HUDEP-2 (cell line): Measurements from ENCODE around the gene PHF14.

Experiments used
- DNase-seq, 76 experiments: peaks; one replicate each; lab custom pipeline; 2025; ENCODE audit not compliant: unreplicated experiment in 76 of 76; lab: John Stamatoyannopoulos, UW

Gene PHF14

DNA sequence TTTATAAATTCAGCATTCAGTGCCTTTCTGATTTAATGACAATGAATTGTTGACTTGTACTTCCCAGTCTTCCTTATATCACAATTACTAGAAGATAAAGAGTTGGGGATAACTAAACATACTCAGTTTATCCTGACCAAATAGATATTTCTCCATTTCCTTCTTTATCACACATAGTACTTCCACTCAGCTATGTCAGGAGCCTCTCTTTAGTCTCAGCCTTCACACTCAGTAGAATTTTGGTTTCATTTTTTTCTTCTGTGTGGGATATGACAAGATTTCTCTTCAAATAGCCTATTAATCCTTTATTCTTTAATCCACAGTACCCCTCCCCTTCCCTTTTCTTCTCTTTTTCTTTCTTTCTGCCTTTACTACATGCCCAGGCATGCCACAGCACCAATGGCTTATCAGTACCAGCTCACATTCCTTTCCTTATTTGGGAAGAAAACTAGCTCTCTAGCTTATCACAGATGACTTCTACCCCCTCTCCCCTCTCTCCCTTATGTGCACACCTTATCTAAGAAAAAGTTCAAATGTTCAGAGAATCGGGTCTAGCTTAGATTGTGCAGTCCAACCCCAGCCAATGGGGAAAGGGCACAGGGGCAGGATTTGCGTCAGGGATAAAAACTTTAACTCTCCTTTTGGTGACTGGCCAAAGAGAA, 109.0 kb downstream of the PHF14 start:
- peak in 4 of 76 experiments; percentile 5 to 20 (median 16) for DNase-seq

- DNase-seq = no peak
Measured at GRCh38 chr7:11083214-11083568, 109.5 kb downstream of the PHF14 start.

GRCh38 chr7:11104578-11104977, 130.9 kb downstream of the PHF14 start:
- DNase-seq = no peak

GRCh38 chr7:11109659-11110058, 136.0 kb downstream of the PHF14 start:
- DNase-seq = no peak

- DNase-seq = no peak
Measured at GRCh38 chr7:11120068-11120664, 146.5 kb downstream of the PHF14 start.

GRCh38 chr7:11120675-11121220, 147.1 kb downstream of the PHF14 start:
- no peak for DNase-seq

DNA sequence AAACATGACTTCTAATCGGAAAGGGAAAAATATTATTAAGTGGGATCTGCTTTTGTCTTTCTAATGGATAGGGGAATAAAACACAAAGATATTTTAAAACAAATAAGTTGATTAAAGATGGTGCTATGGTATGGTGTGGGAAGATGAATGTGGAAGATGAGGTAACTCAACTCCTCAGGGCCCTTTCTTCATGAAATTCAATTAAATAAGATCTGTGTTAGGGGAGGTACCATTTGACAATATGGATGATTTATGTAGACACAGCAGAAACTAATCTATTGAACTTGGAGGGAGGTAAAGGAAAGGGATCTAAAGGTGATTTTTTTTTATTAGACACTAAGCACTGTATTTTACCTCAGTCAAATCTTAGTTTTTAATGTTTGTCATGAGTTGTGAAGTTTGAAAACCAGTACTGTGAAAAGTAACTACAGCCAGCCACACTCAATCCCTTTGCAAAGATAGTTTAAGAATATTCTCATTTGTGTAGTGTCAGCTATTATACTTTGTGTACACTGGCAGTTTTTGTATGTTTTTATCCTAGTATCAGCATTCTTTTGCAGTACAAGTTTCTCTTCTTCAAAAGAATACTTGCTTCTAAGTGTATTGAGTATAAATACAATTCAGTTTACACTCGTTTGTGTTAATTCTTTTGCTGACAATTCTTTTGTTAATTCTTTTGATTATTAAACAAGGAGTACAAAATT, 151.3 kb downstream of the PHF14 start:
- DNase-seq = no peak

DNA sequence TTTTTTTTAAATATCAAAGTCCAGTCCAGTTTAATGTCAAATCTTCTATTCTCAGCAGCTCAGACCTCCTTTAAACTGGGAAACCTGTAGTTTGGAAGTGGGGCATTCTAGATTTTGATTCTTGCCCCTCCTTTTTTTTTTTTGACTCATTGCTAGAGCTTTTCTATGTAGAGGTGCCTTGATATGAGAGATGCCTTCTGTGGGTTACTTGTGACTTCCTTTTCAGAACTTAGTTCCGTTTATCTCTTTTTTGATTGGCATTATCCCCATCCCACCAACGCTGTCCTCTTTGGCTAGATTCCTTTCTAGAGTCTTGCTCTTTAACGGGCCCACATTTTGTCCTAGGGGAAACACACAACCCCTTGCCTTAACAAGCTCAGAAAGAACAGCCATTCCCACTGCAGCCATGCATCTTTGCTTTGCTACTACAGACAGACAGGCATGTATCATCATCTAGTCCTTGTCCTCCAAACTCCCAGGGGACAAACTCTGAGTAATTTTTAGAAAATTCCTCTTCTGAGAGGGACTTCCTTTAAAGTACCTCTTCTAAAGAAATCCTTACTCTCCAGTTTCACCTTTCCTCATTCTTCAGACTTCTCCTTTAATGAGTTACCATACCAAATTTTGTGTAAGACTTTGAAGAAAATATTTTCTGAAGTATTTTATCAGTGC, 153.6 kb downstream of the PHF14 start:
- DNase-seq = no peak

DNA sequence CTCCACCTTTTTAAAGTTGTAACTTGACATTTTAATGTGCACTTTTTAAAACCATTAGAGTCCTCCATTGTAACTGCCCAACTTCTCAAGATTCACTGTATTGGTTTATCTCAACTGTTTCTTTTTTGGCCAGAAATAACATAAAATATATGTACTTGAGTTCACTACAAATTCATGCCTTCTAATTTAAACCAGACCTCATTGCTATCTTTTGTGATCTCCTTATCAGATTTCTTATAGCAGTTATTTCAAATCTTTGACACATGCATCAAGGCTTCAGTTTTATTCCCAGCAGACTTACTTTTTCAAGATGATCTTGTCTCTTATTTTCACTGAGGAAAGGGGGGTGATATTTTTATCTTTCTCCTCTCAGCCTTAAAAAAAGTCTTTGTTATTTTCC, 154.3 kb downstream of the PHF14 start:
- DNase-seq = no peak

GRCh38 chr7:11128498-11128897, 154.8 kb downstream of the PHF14 start:
- DNase-seq = no peak

DNA sequence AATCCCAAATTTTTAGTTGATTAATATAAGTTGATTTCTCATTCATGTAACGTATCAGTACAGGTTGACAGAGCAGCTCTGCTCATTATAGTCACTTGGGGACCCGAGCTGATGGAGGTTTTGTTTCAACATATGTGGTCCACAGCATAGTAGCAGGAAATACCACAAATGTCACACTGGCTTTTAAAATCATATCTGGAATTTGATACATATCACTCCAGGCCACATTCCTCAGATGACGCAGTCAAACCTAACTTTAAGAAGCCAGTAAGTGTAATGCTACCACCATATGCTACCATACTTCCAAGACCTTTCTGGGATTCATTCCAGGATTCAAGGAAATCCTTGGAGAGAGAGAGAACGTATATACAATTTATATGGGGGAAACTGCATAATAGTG, 156.3 kb downstream of the PHF14 start:
- DNase-seq = no peak

DNA sequence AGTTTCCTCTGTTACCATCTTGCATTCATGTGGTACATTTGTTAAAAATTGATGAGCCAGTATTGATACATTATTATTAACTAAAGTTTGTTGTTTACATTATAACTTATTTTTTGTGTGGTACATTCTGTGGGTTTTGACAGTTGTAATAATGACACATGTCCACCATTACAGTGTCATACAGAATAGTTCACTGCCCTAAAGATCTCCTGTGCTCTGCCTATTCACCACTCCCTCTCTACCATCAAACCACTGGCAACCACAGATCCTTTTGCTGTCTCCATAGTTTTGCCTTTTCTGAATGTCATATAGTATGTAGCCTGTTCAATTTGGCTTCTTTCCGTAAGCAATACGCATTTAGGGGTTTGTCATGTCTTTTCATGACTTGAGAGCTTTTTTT, 156.9 kb downstream of the PHF14 start:
- DNase-seq = no peak

DNA sequence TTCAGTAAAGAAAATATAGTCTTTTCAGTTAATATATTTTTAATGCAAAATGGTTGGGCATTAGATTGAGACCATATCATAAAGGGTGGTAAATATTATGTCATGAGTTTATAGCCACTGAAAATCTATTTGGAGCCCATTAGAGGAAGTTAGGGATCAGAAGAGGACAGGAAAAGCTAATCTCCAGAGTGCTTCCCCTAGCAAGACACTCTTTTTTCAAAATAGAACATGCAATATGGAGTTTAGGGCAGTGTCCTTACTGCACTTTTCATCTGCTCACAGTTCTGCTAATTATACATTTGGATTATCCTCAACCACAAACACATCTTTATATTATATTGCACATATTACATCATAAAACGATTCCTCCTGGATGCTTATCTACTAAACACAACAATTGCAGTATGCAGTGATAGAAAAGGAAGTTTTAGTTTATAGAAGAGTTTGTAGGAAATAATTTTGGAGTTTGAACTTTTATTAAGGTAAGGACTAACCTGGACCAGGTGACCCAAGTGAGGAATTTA, 159.8 kb downstream of the PHF14 start:
- no peak for DNase-seq

GRCh38 chr7:11135573-11135972, 161.9 kb downstream of the PHF14 start:
- DNase-seq = no peak

GRCh38 chr7:11141541-11141940, 167.9 kb downstream of the PHF14 start:
- DNase-seq = no peak

DNA sequence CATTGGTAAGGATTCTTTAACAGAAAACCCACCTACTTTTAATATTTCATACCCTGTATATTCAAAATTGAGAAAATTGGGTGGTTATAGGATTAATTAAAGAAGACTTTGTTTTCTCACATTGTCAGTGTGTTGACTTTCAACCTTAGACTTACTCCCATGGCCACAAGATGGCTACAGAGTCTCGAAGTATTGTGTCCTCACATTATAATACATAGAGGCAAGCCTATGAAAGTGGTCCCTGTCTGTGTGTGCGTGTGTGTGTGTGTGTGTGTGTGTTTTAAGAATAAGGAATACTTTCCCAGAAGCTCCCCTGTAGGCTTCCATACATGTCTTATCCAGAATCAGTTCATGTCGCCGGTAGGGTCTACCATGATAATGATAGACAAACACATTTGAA, 180.0 kb downstream of the PHF14 start:
- no peak for DNase-seq

GRCh38 chr7:11155883-11156282, 182.2 kb downstream of the PHF14 start:
- DNase-seq = no peak

GRCh38 chr7:11161499-11161898, 187.8 kb downstream of the PHF14 start:
- no peak for DNase-seq

DNA sequence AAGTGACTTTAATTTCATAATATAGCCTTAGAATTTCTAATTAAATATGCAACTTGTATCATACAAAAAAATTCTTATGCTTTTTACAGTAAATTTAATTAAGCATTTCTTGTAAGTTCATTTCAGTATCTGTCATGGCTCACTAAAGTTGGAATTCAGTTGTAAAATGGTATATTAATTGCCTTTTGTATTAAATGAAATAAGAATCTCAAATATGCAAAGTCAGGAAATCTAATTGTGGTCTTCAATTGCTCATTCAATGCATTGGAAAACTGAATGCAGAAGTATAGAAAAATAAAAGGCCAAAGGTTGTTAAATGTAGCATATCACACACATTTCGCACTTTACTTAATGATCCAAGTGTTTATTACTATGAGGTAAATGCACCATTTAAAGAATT, 189.5 kb downstream of the PHF14 start:
- DNase-seq = no peak

GRCh38 chr7:11166051-11166450, 192.4 kb downstream of the PHF14 start:
- no peak for DNase-seq

GRCh38 chr7:11168650-11169170, 195.0 kb downstream of the PHF14 start:
- DNase-seq = no peak
